ENCODE data around the gene GNLY. TPM values are rescaled to one million over a fixed set of nuclear protein-coding genes. Genes with fewer than 3 reads are reported as not detected.

GNLY gene
- total and polyA plus RNA-seq, 9 of the 15 experiments (the other 6 are each of a cell fraction or from before 2014, with no cell fraction given), result not detected

DNA sequence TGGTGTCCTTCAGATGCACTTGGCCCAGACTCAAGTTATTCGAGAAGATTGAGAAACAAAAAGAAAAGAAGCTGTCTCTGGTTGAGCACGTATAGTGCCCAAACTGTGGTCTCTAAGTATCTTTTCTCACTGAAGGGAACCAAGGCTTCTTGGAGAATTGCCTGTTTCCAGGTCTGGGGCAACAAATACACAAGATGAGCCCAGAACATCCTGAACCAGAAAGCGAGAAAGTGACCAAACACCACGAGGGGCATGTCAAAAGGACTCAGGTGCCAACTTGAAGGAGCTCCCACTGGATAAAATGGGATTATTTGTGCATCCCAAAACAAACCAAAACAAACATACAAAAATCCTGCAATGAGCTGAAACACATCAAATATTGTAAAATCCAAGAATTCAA is 46.0 kb downstream of the GNLY start:
- WGBS (ENCODE audit: insufficient coverage, low coverage, missing lambda C conversion rate), result 3% methylated on average over 4 of the region's 4 CpGs
- H4K20me1 ChIP-seq (replicated peaks; ENCODE audit: control insufficient read depth, insufficient read depth, low read length), result no peaks in the 10 kb centered on the region
- H3K79me2 ChIP-seq (ENCODE audit: control insufficient read depth, insufficient read depth, low read length), result no peaks in the 10 kb centered on the region
- in situ Hi-C loops (cut with MboI) (no loop called here), intact Hi-C loops (cut with micrococcal nuclease) (no loop called here)
- no peak overlapping the region for H3K4me3 ChIP-seq
- no peak for TF ChIP-seq SIX5 (IDR thresholded peaks at IDR 0.05; ENCODE audit: borderline replicate concordance in 1 of 2, insufficient read depth in 1 of 2, low read depth in 1 of 2, low read length in 2 of 2)
- TF ChIP-seq SRF (CRISPR knock-in tag; IDR thresholded peaks at IDR 0.05), result no peak
- TF ChIP-seq ZNF316 (IDR thresholded peaks at IDR 0.05), result no peak
- TF ChIP-seq NFRKB (IDR thresholded peaks at IDR 0.05; ENCODE audit: low read depth), result no peak
- TF ChIP-seq ZBTB8A (IDR thresholded peaks at IDR 0.05; ENCODE audit: partially characterized antibody), result no peak
- no peak for TF ChIP-seq MAZ (CRISPR knock-in tag; conservative IDR thresholded peaks at IDR 0.05 in 1 of 2, IDR thresholded peaks at IDR 0.05 in 1 of 2)
- TF ChIP-seq ZNF239 (CRISPR knock-in tag; IDR thresholded peaks at IDR 0.05), result no peak
- no peak for TF ChIP-seq XRCC3 (IDR thresholded peaks at IDR 0.05)
- no peak for TF ChIP-seq TEAD1 (CRISPR knock-in tag; IDR thresholded peaks at IDR 0.05)
- TF ChIP-seq FOS (IDR thresholded peaks at IDR 0.05; ENCODE audit: extremely low read depth, insufficient read length), result no peak
- no peak for TF ChIP-seq LARP7 (IDR thresholded peaks at IDR 0.05)
- TF ChIP-seq GTF2A2 (tag; IDR thresholded peaks at IDR 0.05), result no peak
- TF ChIP-seq STAT5A (IDR thresholded peaks at IDR 0.05; ENCODE audit: borderline replicate concordance, low read length), result no peak
- no peak for TF ChIP-seq ESRRA (IDR thresholded peaks at IDR 0.05; ENCODE audit: borderline replicate concordance, low read depth)
- no peak for TF ChIP-seq ZKSCAN8 (CRISPR knock-in tag; IDR thresholded peaks at IDR 0.05)
- TF ChIP-seq PYGO2 (tag; IDR thresholded peaks at IDR 0.05), result no peak
- TF ChIP-seq ZNF212 (CRISPR knock-in tag; IDR thresholded peaks at IDR 0.05), result no peak
- no peak overlapping the region for H2AFZ ChIP-seq (ENCODE audit: low read depth, low read length)
- ATAC-seq, result no peak
- BruUV-seq (replicated peaks), result no TSS peak
- no peak for FAIRE-seq
- no peak for DNase-seq (ENCODE audit: extremely low read depth in 1 of 4, low spot score in 3 of 4)
- H3K9me1 ChIP-seq (ENCODE audit: control insufficient read depth, insufficient read depth, low read length), result no peaks in the 10 kb centered on the region
- H3K27ac ChIP-seq (ENCODE audit: extremely low read depth, low read depth, low read length), result no peak overlapping the region
- ChIA-PET POLR2A (interaction anchor here (1.0 to 1.3 kb wide), 2 partner anchors 24 to 179 kb away, joined by 3 to 4 read pairs; no protein-coding TSS in a partner anchor), CTCF (ENCODE audit: low intra/inter-chr PET ratio) (no interaction called here)
- no peaks in the 10 kb centered on the region for H3K9me3 ChIP-seq (replicated peaks; ENCODE audit: control insufficient read depth, insufficient read depth, low read depth, low read length)
- H3K27me3 ChIP-seq (ENCODE audit: control insufficient read depth in 2 of 2, insufficient read depth in 2 of 2, low read length in 2 of 2), result peaks cover 46 to 67% of the 10 kb centered on the region in 2 experiments
- no peak overlapping the region for H3K4me2 ChIP-seq (ENCODE audit: insufficient read depth, low read length)
- H3K9ac ChIP-seq (ENCODE audit: insufficient read depth in 1 of 2, low read depth in 2 of 2, low read length in 2 of 2), result no peak overlapping the region
- H3K36me3 ChIP-seq (ENCODE audit: control insufficient read depth, insufficient read depth, low read length), result no peaks in the 10 kb centered on the region
- H3K4me1 ChIP-seq (replicated peaks in 1 of 2; ENCODE audit: control insufficient read depth in 2 of 2, insufficient read depth in 2 of 2, low read length in 2 of 2), result peaks cover 0 to 2% of the 10 kb centered on the region in 2 experiments; a peak in 1 of 5 replicates
